GM20000 (cell line): Measurements from ENCODE around the gene GPX6.
"Not testable (repeated sequence)": the region's sequence is repeated elsewhere in the genome, so short reads cannot be mapped to it uniquely, and the experiment has no call there.

ENCODE experiments used
- DNase-seq: peaks from one replicate; pipeline ENCODE4 v3.0.0; 2012; ENCODE audit warnings: low spot score
- CTCF ChIP-seq: IDR thresholded peaks from 2 replicates; pipeline ENCODE4 v1.5.1; 2012; ENCODE audit warnings: mild to moderate bottlenecking, control low read depth; ENCODE audit errors: extremely low read depth, missing control alignments

The GPX6 gene

GRCh38 chr6:28488916-28489365 lies 26.7 kb downstream of the GPX6 start:
- TF ChIP-seq CTCF, result no peak
- DNase-seq, result no peak

GRCh38 chr6:28486988-28487742 lies 28.4 kb downstream of the GPX6 start:
- no peak for DNase-seq
- no peak for TF ChIP-seq CTCF

- no peak for DNase-seq
- no peak for TF ChIP-seq CTCF
Observed at GRCh38 chr6:28486533-28486932, 29.1 kb downstream of the GPX6 start.

GRCh38 chr6:28485482-28485881 lies 30.1 kb downstream of the GPX6 start:
- DNase-seq, result no peak
- TF ChIP-seq CTCF, result no peak

- TF ChIP-seq CTCF, result no peak
- no peak for DNase-seq
Observed at GRCh38 chr6:28480253-28480932, 35.2 kb downstream of the GPX6 start.

GRCh38 chr6:28478518-28478917 lies 37.1 kb downstream of the GPX6 start:
- DNase-seq, result no peak
- no peak for TF ChIP-seq CTCF

- peak; percentile 70 for DNase-seq
- TF ChIP-seq CTCF, result no peak
Observed at GRCh38 chr6:28474441-28475219, 41.0 kb downstream of the GPX6 start.

GRCh38 chr6:28469153-28469745 lies 46.3 kb downstream of the GPX6 start:
- not testable (repeated sequence) for DNase-seq
